GM23338 (cell line): ENCODE measurements around the gene NTN1.

Source experiments
- EZH2 ChIP-seq: fragments of 200-600 bp; sonication (generic); IDR thresholded peaks from one replicate; pipeline ENCODE4 v1.8.0; 2017; ENCODE audit warnings: antibody characterized with exemption, mild to moderate bottlenecking, low read depth; ENCODE audit not compliant: unreplicated experiment
- NANOG ChIP-seq: IDR thresholded peaks from 2 replicates; pipeline ENCODE4 v1.6.1; 2016; ENCODE audit warnings: antibody characterized with exemption, borderline replicate concordance
- POLR2AphosphoS5 ChIP-seq: IDR thresholded peaks from 2 replicates; pipeline ENCODE4 v1.6.1; 2016; ENCODE audit warnings: antibody characterized with exemption, low read depth
- TF ChIP-seq, protein P1 (sequence below), 2 experiments: fragments of 200-600 bp in 1 of 2; sonication (generic) in 1 of 2; conservative IDR thresholded peaks; 2 replicates each; pipeline versions ENCODE4 v1.5.1 to v1.6.1; 2016 to 2017; ENCODE audit warnings: antibody characterized with exemption in 2 of 2, low read depth in 2 of 2, mild to moderate bottlenecking in 2 of 2, moderate library complexity in 1 of 2

DNA sequence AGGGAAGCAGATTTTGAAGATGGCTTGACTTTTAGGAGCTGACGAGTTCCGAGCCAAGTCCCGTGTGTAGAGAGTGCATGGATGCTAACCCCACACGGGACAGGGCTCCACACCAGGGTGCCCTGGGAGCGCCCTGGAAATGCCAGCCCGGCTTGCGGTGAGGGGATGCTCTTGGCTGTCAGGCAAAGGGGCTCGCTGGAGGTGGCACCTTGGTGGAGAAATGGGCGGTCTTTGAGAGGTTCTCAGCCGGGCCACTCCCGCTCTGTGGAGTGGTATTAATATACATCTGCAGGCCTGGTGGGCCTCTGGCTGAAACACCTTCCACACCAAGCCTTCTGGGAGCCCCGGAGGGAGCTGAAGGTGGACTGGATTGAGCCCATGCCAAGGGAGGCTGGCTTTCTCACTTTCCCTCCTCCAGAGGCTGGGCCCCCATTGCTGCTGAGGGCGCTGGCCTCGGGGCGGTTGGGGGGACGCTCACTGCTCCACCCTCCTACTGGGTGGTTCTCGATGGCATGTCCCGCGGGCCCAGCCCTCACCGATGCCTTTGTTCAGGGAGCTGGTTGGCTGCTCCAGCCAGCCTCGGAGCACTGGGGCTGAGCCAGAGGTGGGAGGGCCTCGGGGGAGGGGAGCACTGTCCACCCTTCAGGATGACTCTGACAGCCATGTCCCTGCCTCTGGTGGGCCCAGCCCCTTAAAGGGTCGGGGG lies 210.3 kb downstream of the NTN1 start:
- TF ChIP-seq, protein P1, sequence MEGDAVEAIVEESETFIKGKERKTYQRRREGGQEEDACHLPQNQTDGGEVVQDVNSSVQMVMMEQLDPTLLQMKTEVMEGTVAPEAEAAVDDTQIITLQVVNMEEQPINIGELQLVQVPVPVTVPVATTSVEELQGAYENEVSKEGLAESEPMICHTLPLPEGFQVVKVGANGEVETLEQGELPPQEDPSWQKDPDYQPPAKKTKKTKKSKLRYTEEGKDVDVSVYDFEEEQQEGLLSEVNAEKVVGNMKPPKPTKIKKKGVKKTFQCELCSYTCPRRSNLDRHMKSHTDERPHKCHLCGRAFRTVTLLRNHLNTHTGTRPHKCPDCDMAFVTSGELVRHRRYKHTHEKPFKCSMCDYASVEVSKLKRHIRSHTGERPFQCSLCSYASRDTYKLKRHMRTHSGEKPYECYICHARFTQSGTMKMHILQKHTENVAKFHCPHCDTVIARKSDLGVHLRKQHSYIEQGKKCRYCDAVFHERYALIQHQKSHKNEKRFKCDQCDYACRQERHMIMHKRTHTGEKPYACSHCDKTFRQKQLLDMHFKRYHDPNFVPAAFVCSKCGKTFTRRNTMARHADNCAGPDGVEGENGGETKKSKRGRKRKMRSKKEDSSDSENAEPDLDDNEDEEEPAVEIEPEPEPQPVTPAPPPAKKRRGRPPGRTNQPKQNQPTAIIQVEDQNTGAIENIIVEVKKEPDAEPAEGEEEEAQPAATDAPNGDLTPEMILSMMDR (conservative IDR thresholded peaks at IDR 0.05; ENCODE audit: low read depth in 2 of 2), result no peak
- TF ChIP-seq NANOG (no peak), EZH2 (no peak), POLR2AphosphoS5 (no peak)
